ENCODE data around the gene KRT17.
"Not testable (repeated sequence)": the region's sequence is repeated elsewhere in the genome, so short reads cannot be mapped to it uniquely, and the experiment has no call there.

The KRT17 gene

GRCh38 chr17:41593306-41593981 is 30.9 kb downstream of the KRT17 start:
- DNase-seq (ENCODE audit: low read depth), result no peak

DNA sequence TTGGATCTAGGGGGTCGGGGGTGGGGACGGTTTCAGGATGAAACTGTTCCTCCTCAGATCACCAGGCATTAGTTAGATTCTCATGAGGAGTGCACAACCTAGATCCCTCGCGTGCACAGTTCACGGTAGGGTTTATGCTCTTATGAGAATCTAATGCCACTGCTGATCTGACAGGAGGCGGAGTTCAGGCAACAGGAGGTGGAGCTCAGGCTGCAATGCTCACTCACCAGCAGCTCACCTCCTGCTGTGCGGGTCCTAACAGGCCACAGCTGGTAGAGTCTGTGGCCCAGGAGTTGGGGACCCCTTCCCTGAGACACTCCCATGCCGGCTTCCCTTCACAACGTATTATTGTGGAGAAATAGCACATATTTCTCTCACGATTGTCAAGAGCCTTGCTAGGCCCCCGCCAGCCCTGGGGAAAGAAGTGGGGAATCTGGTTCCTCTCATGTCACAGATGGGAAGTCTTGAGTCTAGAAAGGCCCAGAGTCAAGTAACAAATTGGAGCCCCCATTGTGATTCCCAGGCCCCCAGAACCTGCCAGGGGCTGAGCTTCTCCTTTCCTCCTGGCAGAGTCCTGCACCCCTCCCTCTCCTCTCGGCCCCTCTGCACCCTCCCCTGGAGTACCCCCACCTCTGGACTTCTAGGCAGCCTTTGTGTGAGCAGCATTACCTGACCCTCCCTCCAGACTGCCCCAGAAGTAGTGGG is 31.6 kb downstream of the KRT17 start:
- no peak for DNase-seq (ENCODE audit: low read depth)

- DNase-seq (ENCODE audit: low read depth), result no peak
Measured at GRCh38 chr17:41589301-41589700, 35.1 kb downstream of the KRT17 start.

- no peak for DNase-seq (ENCODE audit: low read depth)
Measured at GRCh38 chr17:41588126-41588810, 36.1 kb downstream of the KRT17 start.

GRCh38 chr17:41586863-41587495 is 37.4 kb downstream of the KRT17 start, which contains the start of gene KRT14:
KRT14 (minus strand) TSS chr17:41586895; CDS start chr17:41586834, 61 bp downstream.
- DNase-seq (ENCODE audit: low read depth), result no peak

- no peak for DNase-seq (ENCODE audit: low read depth)
Measured at GRCh38 chr17:41585301-41586056, 38.9 kb downstream of the KRT17 start.

DNA sequence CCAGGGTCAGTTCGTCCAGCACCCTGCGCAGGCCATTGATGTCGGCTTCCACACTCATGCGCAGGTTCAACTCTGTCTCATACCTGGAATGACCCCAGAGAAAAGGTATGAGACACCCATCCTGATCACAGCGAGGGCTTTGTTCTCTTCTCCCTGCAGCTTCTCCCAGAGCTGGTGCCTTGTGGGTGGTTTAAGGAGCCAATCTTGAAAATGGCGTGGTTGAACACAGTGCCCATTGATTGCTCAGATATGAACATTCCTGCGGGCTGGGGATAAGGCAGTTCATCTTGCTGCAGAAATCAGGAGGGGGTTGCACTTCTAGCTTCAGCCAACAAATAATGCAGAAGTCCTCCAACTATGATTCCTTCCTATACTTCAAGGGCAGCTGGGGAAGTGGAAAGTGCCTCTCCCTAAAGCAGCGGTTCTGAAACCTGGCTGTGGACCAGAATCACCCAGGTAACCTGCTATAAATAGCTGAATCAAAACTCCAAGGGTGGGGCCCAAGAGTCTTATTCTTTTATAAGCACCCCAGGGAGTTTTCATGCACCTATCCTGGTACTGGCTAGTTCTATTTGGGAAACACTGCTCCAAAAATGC is 39.9 kb downstream of the KRT17 start:
- DNase-seq (ENCODE audit: low read depth), result not testable (repeated sequence)

DNA sequence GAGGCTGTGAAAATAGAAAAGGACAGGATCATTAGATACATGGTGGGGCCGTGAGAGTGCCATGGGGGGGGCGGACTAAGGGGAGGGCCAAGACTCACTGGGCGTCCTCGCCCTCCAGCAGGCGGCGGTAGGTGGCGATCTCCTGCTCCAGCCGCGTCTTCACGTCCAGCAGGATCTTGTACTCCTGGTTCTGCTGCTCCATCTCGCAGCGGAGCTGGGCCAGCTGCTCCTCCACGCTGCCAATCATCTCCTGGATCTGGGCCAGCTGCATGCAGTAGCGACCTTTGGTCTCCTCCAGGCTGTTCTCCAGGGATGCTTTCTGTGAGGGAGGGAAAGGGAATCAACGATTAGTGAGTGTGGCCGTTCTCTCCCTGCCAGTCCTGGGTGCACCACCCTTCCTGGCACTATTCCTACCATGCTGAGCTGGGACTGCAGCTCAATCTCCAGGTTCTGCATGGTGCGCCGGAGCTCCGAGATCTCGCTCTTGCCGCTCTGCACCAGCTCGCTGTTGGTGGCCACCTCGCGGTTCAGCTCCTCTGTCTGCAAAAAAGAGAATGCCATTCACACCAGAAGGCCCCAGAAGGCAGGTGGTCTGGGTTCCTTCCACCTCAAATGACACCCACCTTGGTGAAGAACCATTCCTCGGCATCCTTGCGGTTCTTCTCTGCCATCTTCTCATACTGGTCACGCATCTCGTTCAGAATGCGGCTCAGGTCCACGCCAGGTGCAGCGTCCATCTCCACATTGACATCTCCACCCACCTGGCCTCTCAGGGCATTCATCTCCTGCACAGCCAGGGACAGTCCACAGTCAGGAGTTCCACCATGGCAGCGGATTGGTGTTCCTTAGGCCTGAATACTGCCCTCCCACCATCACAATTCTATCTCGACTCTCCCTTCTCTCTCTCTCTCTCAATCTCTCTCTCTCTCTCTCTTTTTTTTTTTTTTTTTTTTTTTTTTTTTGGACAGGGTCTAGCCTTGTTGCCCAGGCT is 40.9 kb downstream of the KRT17 start:
- no peak for DNase-seq (ENCODE audit: low read depth)

DNA sequence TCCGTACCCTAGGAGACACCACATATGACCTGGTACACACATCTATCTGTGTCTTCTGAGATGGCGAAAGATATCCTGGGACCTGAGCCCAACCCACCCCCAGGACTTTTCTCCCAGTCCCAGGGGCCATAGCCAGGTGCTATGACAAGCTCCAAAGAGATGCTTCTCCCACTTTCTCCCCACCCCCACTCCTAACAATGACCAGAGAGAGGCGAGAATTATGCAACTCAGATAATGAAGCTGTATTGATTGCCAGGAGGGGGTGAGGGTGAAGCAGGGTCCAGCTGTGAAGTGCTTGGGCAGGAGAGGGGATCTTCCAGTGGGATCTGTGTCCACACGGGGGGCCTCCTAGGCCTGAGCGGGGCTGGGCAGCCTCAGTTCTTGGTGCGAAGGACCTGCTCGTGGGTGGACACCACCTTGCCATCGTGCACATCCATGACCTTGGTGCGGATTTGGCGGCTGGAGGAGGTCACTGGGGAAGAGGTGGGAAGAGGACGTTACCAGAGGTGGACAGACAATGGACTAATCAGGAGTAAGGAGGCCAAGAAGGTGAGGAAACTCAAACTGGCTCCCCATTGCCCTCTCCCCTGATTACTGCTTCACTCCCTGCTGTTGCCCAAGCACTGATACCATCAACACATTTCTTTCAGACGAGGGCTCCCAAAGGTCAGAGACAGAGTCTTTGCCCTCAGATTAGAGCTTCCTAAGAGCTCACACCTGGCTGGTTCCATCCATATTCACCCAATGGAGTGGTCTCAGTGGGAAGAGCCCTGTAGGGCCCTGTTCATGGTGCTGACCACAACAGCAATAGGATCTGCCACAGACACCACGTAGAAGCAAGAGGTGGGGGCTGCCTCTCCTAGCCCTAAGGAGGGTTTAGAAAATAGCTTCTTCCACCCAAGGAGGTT is 42.1 kb downstream of the KRT17 start:
- DNase-seq (ENCODE audit: low read depth), result not testable (repeated sequence)

GRCh38 chr17:41581366-41582060 is 42.9 kb downstream of the KRT17 start:
- DNase-seq (ENCODE audit: low read depth), result no peak

GRCh38 chr17:41580687-41581365 is 43.5 kb downstream of the KRT17 start:
- DNase-seq (ENCODE audit: low read depth), result no peak

DNA sequence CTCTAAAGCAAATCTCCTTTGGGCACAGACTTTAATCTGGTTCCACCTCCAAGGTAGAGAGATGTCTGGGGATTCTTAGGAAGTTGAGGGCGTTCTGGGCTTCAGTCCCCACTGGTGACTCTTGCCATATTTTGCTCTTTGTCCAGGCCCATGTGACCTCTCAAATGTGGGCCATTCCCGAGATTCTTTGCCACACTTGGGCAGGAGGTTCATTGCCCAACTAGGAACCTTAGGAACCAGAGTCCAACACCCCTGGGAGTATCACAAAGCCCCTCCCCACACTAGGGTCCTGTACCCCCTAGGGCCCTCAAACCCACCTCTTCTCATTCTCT is 44.2 kb downstream of the KRT17 start:
- DNase-seq (ENCODE audit: low read depth), result no peak

- peak; percentile 46 for DNase-seq (ENCODE audit: low read depth)
Measured at GRCh38 chr17:41579484-41580243, 44.7 kb downstream of the KRT17 start.

DNA sequence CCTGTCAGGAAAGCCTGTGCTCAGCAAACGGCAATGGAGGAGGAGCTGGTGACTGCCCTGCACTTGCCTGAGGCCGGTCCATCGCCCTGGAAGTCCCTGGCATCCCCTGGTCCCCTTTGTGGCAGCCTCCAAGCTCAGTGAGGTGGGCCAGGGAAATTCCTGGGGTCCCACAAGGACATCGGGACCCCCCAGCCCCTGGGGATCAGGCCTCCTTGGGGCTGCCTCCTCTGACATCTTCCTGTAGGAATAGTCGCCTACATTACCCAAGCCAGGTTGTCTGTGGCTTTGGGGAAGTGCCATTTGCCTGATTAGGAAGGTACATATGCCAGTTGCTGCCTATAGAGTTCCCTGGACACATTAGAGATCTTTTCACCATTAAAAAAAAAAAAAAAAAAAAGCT is 45.4 kb downstream of the KRT17 start:
- DNase-seq (ENCODE audit: low read depth), result no peak

DNA sequence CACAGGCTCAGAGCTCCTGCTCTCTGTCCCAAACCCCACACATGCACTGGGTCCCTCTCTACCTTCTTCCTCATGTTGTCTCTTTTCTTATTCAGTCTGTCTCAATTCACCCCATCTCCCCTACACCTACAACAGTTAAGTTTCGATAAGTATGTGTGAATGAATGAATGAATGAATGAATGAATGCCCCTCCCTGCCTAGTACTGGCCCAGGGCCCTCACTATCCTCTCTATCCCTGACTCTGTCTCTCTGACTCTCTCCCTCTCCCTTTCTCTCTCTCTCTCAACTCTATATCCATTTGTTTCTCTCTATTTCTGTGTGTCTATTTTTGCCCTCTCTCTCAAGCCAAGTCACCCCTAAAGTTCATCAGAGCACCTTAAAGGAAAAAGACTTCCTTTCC is 45.8 kb downstream of the KRT17 start:
- no peak for DNase-seq (ENCODE audit: low read depth)

- DNase-seq (ENCODE audit: low read depth), result not testable (repeated sequence)
Measured at GRCh38 chr17:41576740-41577139, 47.6 kb downstream of the KRT17 start.

GRCh38 chr17:41575336-41575735 is 49.0 kb downstream of the KRT17 start:
- DNase-seq (ENCODE audit: low read depth), result no peak

Data from activated T-cell treated with anti-CD3 and anti-CD28 coated beads for 24 hours (primary cell).